CD14-positive monocyte (primary cell): ENCODE measurements around the gene GNAZ. TPM values are rescaled to one million over a fixed set of nuclear protein-coding genes. Genes with fewer than 3 reads are reported as not detected.

Source experiments
- DNase-seq, 3 donors: peaks; one replicate each; pipeline ENCODE4 v3.0.0-alpha.2; 2011 to 2022
- H2AFZ ChIP-seq: 2 replicates; pipeline ENCODE4 v1.6.0; 2012; ENCODE audit warnings: mild to moderate bottlenecking, low read depth, low read length, inconsistent platforms; ENCODE audit not compliant: insufficient read depth, poor library complexity, severe bottlenecking
- H3K27ac ChIP-seq, 2 donors: 1 replicate in 1 of 2; 2 replicates in 1 of 2; pipeline ENCODE4 v1.5.1; 2012 to 2013; ENCODE audit warnings: low read length in 2 of 2, control low read depth in 1 of 2, inconsistent platforms in 1 of 2, low read depth in 1 of 2, mild to moderate bottlenecking in 1 of 2
- H3K27me3 ChIP-seq, 2 donors: one replicate each; pipeline versions ENCODE4 v1.6.0 to v1.6.1; 2011 to 2013; ENCODE audit warnings: low read length in 2 of 2; ENCODE audit not compliant: control insufficient read depth in 2 of 2, insufficient read depth in 2 of 2
- H3K36me3 ChIP-seq, 2 donors: replicated peaks in 1 of 2; 1 replicate in 1 of 2; 2 replicates in 1 of 2; pipeline versions ENCODE4 v1.5.1 to v1.6.1; 2012 to 2013; ENCODE audit warnings: low read length in 2 of 2, control low read depth in 1 of 2, inconsistent platforms in 1 of 2, mild to moderate bottlenecking in 1 of 2; ENCODE audit not compliant: insufficient read depth in 2 of 2, control insufficient read depth in 1 of 2
- H3K4me1 ChIP-seq, 2 donors: 1 replicate in 1 of 2; 2 replicates in 1 of 2; pipeline versions ENCODE4 v1.5.1 to v1.6.1; 2012 to 2013; ENCODE audit warnings: low read length in 2 of 2, control low read depth in 1 of 2, inconsistent platforms in 1 of 2, mild to moderate bottlenecking in 1 of 2, moderate library complexity in 1 of 2; ENCODE audit not compliant: insufficient read depth in 2 of 2, control insufficient read depth in 1 of 2
- H3K4me2 ChIP-seq: replicated peaks from 2 replicates; pipeline ENCODE3; 2012; ENCODE audit warnings: low read length, moderate library complexity, mild to moderate bottlenecking; ENCODE audit not compliant: poor library complexity, severe bottlenecking; ENCODE audit errors: extremely low read depth
- H3K4me3 ChIP-seq, 3 experiments: fragments of 200-600 bp in 1 of 3; sonication (generic) in 1 of 3; replicated peaks in 1 of 3; 1 replicate in 2 of 3; 2 replicates in 1 of 3; pipeline ENCODE4 v1.5.1; 2011 to 2013; ENCODE audit warnings: low read length in 3 of 3, mild to moderate bottlenecking in 3 of 3, control low read depth in 2 of 3, low read depth in 2 of 3, inconsistent platforms in 1 of 3, moderate library complexity in 1 of 3
- H3K79me2 ChIP-seq: 2 replicates; pipeline ENCODE4 v1.6.0; 2012; ENCODE audit warnings: mild to moderate bottlenecking, control low read depth, inconsistent platforms, low read length, moderate library complexity; ENCODE audit not compliant: insufficient read depth
- H3K9ac ChIP-seq: 2 replicates; pipeline ENCODE4 v1.6.0; 2017; ENCODE audit warnings: low read length, mild to moderate bottlenecking; ENCODE audit not compliant: insufficient read depth, poor library complexity, severe bottlenecking
- H3K9me3 ChIP-seq, 2 donors: replicated peaks in 1 of 2; 1 replicate in 1 of 2; 2 replicates in 1 of 2; pipeline versions ENCODE4 v1.5.1 to v1.6.1; 2012 to 2013; ENCODE audit warnings: low read length in 2 of 2, control low read depth in 1 of 2; ENCODE audit not compliant: control insufficient read depth in 1 of 2, insufficient read depth in 1 of 2
- H4K20me1 ChIP-seq: 2 replicates; pipeline ENCODE4 v1.6.0; 2012; ENCODE audit warnings: mild to moderate bottlenecking, low read length, control low read depth, moderate library complexity; ENCODE audit not compliant: insufficient read depth
- H3K27ac Mint-ChIP-seq, 7 donors: one replicate each; pipeline ENCODE4 v1.8.0; 2020; ENCODE audit warnings: mild to moderate bottlenecking in 7 of 7, mixed read lengths in 7 of 7, moderate library complexity in 6 of 7, inconsistent platforms in 2 of 7
- H3K27me3 Mint-ChIP-seq, 3 donors: one replicate each; pipeline ENCODE4 v1.8.0; 2021 to 2022; ENCODE audit warnings: low read depth in 3 of 3, mild to moderate bottlenecking in 3 of 3, mixed read lengths in 3 of 3, moderate library complexity in 3 of 3, inconsistent platforms in 1 of 3
- H3K36me3 Mint-ChIP-seq, 2 donors: one replicate each; pipeline ENCODE4 v1.8.0; 2020; ENCODE audit warnings: mixed read lengths in 2 of 2, inconsistent platforms in 1 of 2, mild to moderate bottlenecking in 1 of 2
- H3K4me1 Mint-ChIP-seq: one replicate; pipeline ENCODE4 v1.8.0; 2020; ENCODE audit warnings: mild to moderate bottlenecking, mixed read lengths
- H3K4me3 Mint-ChIP-seq, 2 donors: one replicate each; pipeline ENCODE4 v1.8.0; 2020; ENCODE audit warnings: mild to moderate bottlenecking in 2 of 2, mixed read lengths in 2 of 2, moderate library complexity in 1 of 2
- H3K9me3 Mint-ChIP-seq, 7 donors: one replicate each; pipeline ENCODE4 v1.8.0; 2020 to 2022; ENCODE audit warnings: mixed read lengths in 7 of 7, mild to moderate bottlenecking in 6 of 7, moderate library complexity in 6 of 7, inconsistent platforms in 2 of 7
- CTCF ChIP-seq: fragments of 200-600 bp; IDR thresholded peaks from one replicate; pipeline ENCODE4 v1.8.0; 2022; ENCODE audit warnings: antibody characterized with exemption, mild to moderate bottlenecking
- WGBS: methylation state at CpG from one replicate; pipeline ENCODE4 v1.1.5; 2013; ENCODE audit warnings: missing lambda C conversion rate; ENCODE audit not compliant: insufficient coverage; 5-methylcytosine and 5-hydroxymethylcytosine counted together
- intact Hi-C, 2 donors: fragments of 100-400 bp; cut with micrococcal nuclease; formaldehyde crosslinking; loops; one replicate each; pipeline versions ENCODE4 v1.15.0 to v1.15.1; 2023
- polyA plus RNA-seq, 3 donors: library from polyadenylated mRNA; depleted of rRNA in 1 of 3; unstranded in 2 of 3; stranded (reverse) in 1 of 3; fragments of 300-500 nt in 2 of 3; fragments of >200 nt in 1 of 3; fragmentation: Illumina TruSeq in 2 of 3; gene quantifications; 1 replicate in 2 of 3; 2 replicates in 1 of 3; pipeline ENCODE4 v1.2.3, GENCODE V29; 2012 to 2021

GNAZ gene
- polyA plus RNA-seq, 3 donors = 0.04 to 0.05 TPM; not detected in 1

- Mint-ChIP-seq H3K27ac (no peak overlapping the region), H3K36me3 (no peaks in the 10 kb centered on the region), H3K4me3 (no peak overlapping the region), H3K4me1 (no peaks in the 10 kb centered on the region), H3K27me3 (peaks cover 0 to 7% (median 3%) of the 10 kb centered on the region in 3 donors), H3K9me3 (no peaks in the 10 kb centered on the region)
- H3K9ac ChIP-seq = no peak overlapping the region
- H3K79me2 ChIP-seq = no peaks in the 10 kb centered on the region
- H3K4me1 ChIP-seq = no peaks in the 10 kb centered on the region
- H2AFZ ChIP-seq = no peak overlapping the region
- H3K36me3 ChIP-seq = no peaks in the 10 kb centered on the region
- 90% methylated on average over 2 of the region's 9 CpGs for WGBS
- H4K20me1 ChIP-seq = no peaks in the 10 kb centered on the region
- H3K4me2 ChIP-seq = no peak overlapping the region
- no peak overlapping the region for H3K4me3 ChIP-seq
- no peak for TF ChIP-seq CTCF
- no peak for DNase-seq
- intact Hi-C loops = no loop called here
- H3K27ac ChIP-seq = no peak overlapping the region
- H3K9me3 ChIP-seq = no peaks in the 10 kb centered on the region
- no peaks in the 10 kb centered on the region for H3K27me3 ChIP-seq
Observed at GRCh38 chr22:23079814-23080521, 9.6 kb downstream of the GNAZ start.

- TF ChIP-seq CTCF = no peak
- Histone ChIP-seq H3K79me2 (no peaks in the 10 kb centered on the region), H3K4me2 (no peak overlapping the region), H4K20me1 (no peaks in the 10 kb centered on the region), H2AFZ (no peak overlapping the region), H3K36me3 (no peaks in the 10 kb centered on the region), H3K9ac (no peak overlapping the region), H3K27ac (no peak overlapping the region), H3K9me3 (no peaks in the 10 kb centered on the region), H3K4me1 (no peaks in the 10 kb centered on the region), H3K27me3 (no peaks in the 10 kb centered on the region), H3K4me3 (no peak overlapping the region)
- 80% methylated on average over 7 of the region's 11 CpGs for WGBS
- no peaks in the 10 kb centered on the region for H3K9me3 Mint-ChIP-seq
- no peak overlapping the region for H3K27ac Mint-ChIP-seq
- peaks cover 0 to 11% (median 3%) of the 10 kb centered on the region in 3 donors for H3K27me3 Mint-ChIP-seq
- no peaks in the 10 kb centered on the region for H3K36me3 Mint-ChIP-seq
- intact Hi-C loops = no loop called here
- no peak for DNase-seq
- no peaks in the 10 kb centered on the region for H3K4me1 Mint-ChIP-seq
- H3K4me3 Mint-ChIP-seq = no peak overlapping the region
Observed at GRCh38 chr22:23080613-23081290, 10.4 kb downstream of the GNAZ start.
